HepG2 (cell line): Measurements from ENCODE around the gene SEZ6. TPM values are rescaled to one million over a fixed set of nuclear protein-coding genes. Genes with fewer than 3 reads are reported as not detected.
A peak's percentile ranks its signal among the peaks of the same experiment; 100 is the strongest.

Source experiments
- ATAC-seq: fragments of 200-7000 bp; cut with Tn5 transposase; 3 replicates; pipeline ENCODE4 v1.9.1; 2020; ENCODE audit warnings: mild to moderate bottlenecking, moderate library complexity
- BruUV-seq: library from RNA; stranded (reverse); fragments of 400-500 nt; replicated peaks from 2 replicates; lab custom pipeline; 2021; lab: Mats Ljungman, UMichigan
- CTCF ChIA-PET: fragments of 300-600 bp; formaldehyde crosslinking; extraction: SDS; loops from one replicate; lab custom pipeline; 2021; ENCODE audit warnings: low total read pairs, inconsistent platforms, low intra/inter-chr PET ratio; lab: Yijun Ruan, JAX
- POLR2A ChIA-PET: fragments of 350-600 bp; sonication (Branson Sonifier 250); formaldehyde crosslinking; loops from one replicate; lab custom pipeline; 2020; ENCODE audit warnings: antibody characterized with exemption, inconsistent platforms; lab: Yijun Ruan, JAX
- DNase-seq: peaks from one replicate; pipeline ENCODE4 v3.0.0-alpha.2; 2015; ENCODE audit warnings: low spot score
- FAIRE-seq: peaks from 3 replicates; lab custom pipeline; 2011; peaks lifted over from hg19 to GRCh38; lab: Jason Lieb, UNC
- H2AFZ ChIP-seq: one replicate; pipeline ENCODE4 v1.6.1; 2011; ENCODE audit warnings: low read length, inconsistent platforms
- H3K27ac ChIP-seq: fragments of 300-600 bp; 3 replicates; pipeline ENCODE4 v1.8.0; 2011; ENCODE audit warnings: mixed run types, mild to moderate bottlenecking, mixed read lengths, low read length, inconsistent platforms; ENCODE audit not compliant: insufficient read depth; ENCODE audit errors: extremely low read length
- H3K27me3 ChIP-seq, 2 experiments: fragments of 200-600 bp in 1 of 2; 2 replicates in 1 of 2; 3 replicates in 1 of 2; pipeline versions ENCODE4 v1.6.0 to v1.8.0; 2011; ENCODE audit warnings: low read length in 2 of 2, mild to moderate bottlenecking in 2 of 2, moderate library complexity in 2 of 2, inconsistent platforms in 1 of 2; ENCODE audit not compliant: insufficient read depth in 2 of 2, control insufficient read depth in 1 of 2
- H3K36me3 ChIP-seq, 2 experiments: fragments of 200-600 bp in 1 of 2; replicated peaks in 1 of 2; 2 replicates in 1 of 2; 3 replicates in 1 of 2; pipeline versions ENCODE4 v1.5.1 to v1.8.0; 2011; ENCODE audit warnings: low read length in 2 of 2, inconsistent platforms in 1 of 2; ENCODE audit not compliant: insufficient read depth in 2 of 2, control insufficient read depth in 1 of 2
- H3K4me1 ChIP-seq: 2 replicates; pipeline ENCODE4 v1.5.1; 2012; ENCODE audit warnings: low read length, inconsistent platforms; ENCODE audit not compliant: insufficient read depth
- H3K4me2 ChIP-seq: 2 replicates; pipeline ENCODE4 v1.6.0; 2011; ENCODE audit warnings: low read depth, low read length, inconsistent platforms
- H3K4me3 ChIP-seq, 3 experiments: fragments of 200-600 bp in 1 of 3; sonication (generic), shearing (Covaris generic) in 1 of 3; replicated peaks in 1 of 3; 2 replicates each; pipeline ENCODE4 v1.5.1; 2011 to 2016; ENCODE audit warnings: low read length in 3 of 3, inconsistent platforms in 2 of 3, low read depth in 2 of 3, mild to moderate bottlenecking in 2 of 3, control low read depth in 1 of 3, mixed read lengths in 1 of 3; ENCODE audit not compliant: insufficient read depth in 1 of 3
- H3K79me2 ChIP-seq: one replicate; pipeline ENCODE4 v1.6.1; 2011; ENCODE audit warnings: low read length, inconsistent platforms; ENCODE audit not compliant: insufficient read depth
- H3K9ac ChIP-seq: 2 replicates; pipeline ENCODE4 v1.6.0; 2011; ENCODE audit warnings: mild to moderate bottlenecking, low read depth, low read length, inconsistent platforms; ENCODE audit not compliant: insufficient read depth
- H3K9me3 ChIP-seq: 2 replicates; pipeline ENCODE4 v1.5.1; 2012; ENCODE audit warnings: mild to moderate bottlenecking, low read length
- H4K20me1 ChIP-seq: 2 replicates; pipeline ENCODE4 v1.6.0; 2011; ENCODE audit warnings: inconsistent platforms, mild to moderate bottlenecking, low read length, moderate library complexity; ENCODE audit not compliant: insufficient read depth
- ATF7 ChIP-seq, 2 experiments: fragments of 450-650 bp in 1 of 2; sonication (generic) in 1 of 2; formaldehyde crosslinking in 1 of 2; IDR thresholded peaks; 2 replicates each; pipeline versions ENCODE4 v1.4.0 to v1.6.1; 2016 to 2020; ENCODE audit warnings: antibody characterized with exemption in 1 of 2, mild to moderate bottlenecking in 1 of 2, missing genetic modification reagents in 1 of 2
- ETV5 ChIP-seq: IDR thresholded peaks from 2 replicates; pipeline ENCODE4 v1.6.1; 2018; ENCODE audit warnings: missing biosample characterization, missing genetic modification reagents, inconsistent platforms, borderline replicate concordance
- ISL2 ChIP-seq: sonication (generic); formaldehyde crosslinking; IDR thresholded peaks from 2 replicates; pipeline ENCODE4 v1.5.0; 2020; ENCODE audit warnings: missing genetic modification reagents
- MAX ChIP-seq: IDR thresholded peaks from 2 replicates; pipeline ENCODE4 v1.6.1; 2012; ENCODE audit warnings: inconsistent platforms
- PBX2 ChIP-seq: IDR thresholded peaks from 2 replicates; pipeline ENCODE4 v1.6.1; 2016; ENCODE audit warnings: control low read depth
- RBM22 ChIP-seq: fragments of 200-400 bp; formaldehyde crosslinking; optimal IDR thresholded peaks from 2 replicates; pipeline ENCODE3; 2017; ENCODE audit warnings: mild to moderate bottlenecking, low read length, moderate library complexity
- TEAD3 ChIP-seq: optimal IDR thresholded peaks from 2 replicates; pipeline ENCODE3; 2016; ENCODE audit warnings: borderline replicate concordance
- TP53 ChIP-seq: sonication (generic); formaldehyde crosslinking; conservative IDR thresholded peaks from 2 replicates; pipeline ENCODE4 v1.4.0; 2020; ENCODE audit warnings: missing genetic modification reagents
- ZNF207 ChIP-seq: fragments of 450-650 bp; IDR thresholded peaks from 2 replicates; pipeline ENCODE4 v1.6.1; 2016; ENCODE audit warnings: antibody characterized with exemption, borderline replicate concordance
- ZNF350 ChIP-seq: sonication (generic); formaldehyde crosslinking; IDR thresholded peaks from 2 replicates; pipeline ENCODE4 v1.4.0; 2020; ENCODE audit warnings: mild to moderate bottlenecking, low read depth, missing genetic modification reagents, borderline replicate concordance
- ZNF446 ChIP-seq: sonication (generic); formaldehyde crosslinking; IDR thresholded peaks from 2 replicates; pipeline ENCODE4 v1.5.0; 2020; ENCODE audit warnings: mild to moderate bottlenecking, missing genetic modification reagents
- ZNF577 ChIP-seq: sonication (generic); formaldehyde crosslinking; IDR thresholded peaks from 2 replicates; pipeline ENCODE4 v1.4.0; 2020; ENCODE audit warnings: mild to moderate bottlenecking, low read depth, missing genetic modification reagents, borderline replicate concordance
- ZNF850 ChIP-seq: sonication (generic); formaldehyde crosslinking; conservative IDR thresholded peaks from 2 replicates; pipeline ENCODE4 v1.9.0; 2021; ENCODE audit warnings: mild to moderate bottlenecking, missing genetic modification reagents
- ZSCAN9 ChIP-seq: IDR thresholded peaks from 2 replicates; pipeline ENCODE4 v1.6.1; 2016; ENCODE audit warnings: borderline replicate concordance
- WGBS: methylation state at CpG from one replicate; pipeline ENCODE4 v1.1.6; 2017; ENCODE audit warnings: low lambda C conversion rate; 5-methylcytosine and 5-hydroxymethylcytosine counted together
- in situ Hi-C: cut with HindIII; loops from 2 replicates; pipeline ENCODE4 v1.10.0; 2017; ENCODE audit warnings: low pct_unique_long_range_greater_than_20kb; ENCODE audit not compliant: extremely low pct_ligation_motif_present
- intact Hi-C: fragments of 100-400 bp; cut with micrococcal nuclease; formaldehyde crosslinking; loops from one replicate; pipeline ENCODE4 v1.10.0; 2022; ENCODE audit not compliant: unreplicated experiment
- polyA plus RNA-seq, 8 experiments: library from polyadenylated mRNA; depleted of rRNA in 3 of 8; stranded (reverse) in 7 of 8; unstranded in 1 of 8; fragments of >200 nt; fragmentation: Illumina TruSeq in 4 of 8; extraction: Trizol in 4 of 8; gene quantifications; 2 replicates each; pipeline versions ENCODE4 v1.2.1 to v1.2.3, GENCODE V29; 2011 to 2016; ENCODE audit warnings: low read depth in 4 of 8, missing spikeins in 1 of 8, mixed read lengths in 1 of 8; ENCODE audit not compliant: insufficient read depth in 1 of 8
- total RNA-seq, 5 experiments: library from RNA; depleted of rRNA; stranded (reverse); fragments of >200 nt; fragmentation: Illumina TruSeq; extraction: Trizol; gene quantifications; 2 replicates each; pipeline ENCODE4 v1.2.3, GENCODE V29; 2016; ENCODE audit warnings: low read depth in 1 of 5
- TF ChIP-seq, protein P1 (sequence below): sonication (generic); formaldehyde crosslinking; IDR thresholded peaks from 2 replicates; pipeline ENCODE4 v1.5.0; 2020; ENCODE audit warnings: missing genetic modification reagents
- TF ChIP-seq, protein P2 (sequence below): sonication (generic); formaldehyde crosslinking; IDR thresholded peaks from 2 replicates; pipeline ENCODE4 v1.4.0; 2020; ENCODE audit warnings: mild to moderate bottlenecking, missing genetic modification reagents
- TF ChIP-seq, protein P3 (sequence below): sonication (generic); formaldehyde crosslinking; IDR thresholded peaks from 2 replicates; pipeline ENCODE4 v1.5.0; 2020; ENCODE audit warnings: missing genetic modification reagents

SEZ6 gene
- total and polyA plus RNA-seq, 2 of the 13 experiments (the other 11 are each of a cell fraction or from before 2014, with no cell fraction given), result not detected

DNA sequence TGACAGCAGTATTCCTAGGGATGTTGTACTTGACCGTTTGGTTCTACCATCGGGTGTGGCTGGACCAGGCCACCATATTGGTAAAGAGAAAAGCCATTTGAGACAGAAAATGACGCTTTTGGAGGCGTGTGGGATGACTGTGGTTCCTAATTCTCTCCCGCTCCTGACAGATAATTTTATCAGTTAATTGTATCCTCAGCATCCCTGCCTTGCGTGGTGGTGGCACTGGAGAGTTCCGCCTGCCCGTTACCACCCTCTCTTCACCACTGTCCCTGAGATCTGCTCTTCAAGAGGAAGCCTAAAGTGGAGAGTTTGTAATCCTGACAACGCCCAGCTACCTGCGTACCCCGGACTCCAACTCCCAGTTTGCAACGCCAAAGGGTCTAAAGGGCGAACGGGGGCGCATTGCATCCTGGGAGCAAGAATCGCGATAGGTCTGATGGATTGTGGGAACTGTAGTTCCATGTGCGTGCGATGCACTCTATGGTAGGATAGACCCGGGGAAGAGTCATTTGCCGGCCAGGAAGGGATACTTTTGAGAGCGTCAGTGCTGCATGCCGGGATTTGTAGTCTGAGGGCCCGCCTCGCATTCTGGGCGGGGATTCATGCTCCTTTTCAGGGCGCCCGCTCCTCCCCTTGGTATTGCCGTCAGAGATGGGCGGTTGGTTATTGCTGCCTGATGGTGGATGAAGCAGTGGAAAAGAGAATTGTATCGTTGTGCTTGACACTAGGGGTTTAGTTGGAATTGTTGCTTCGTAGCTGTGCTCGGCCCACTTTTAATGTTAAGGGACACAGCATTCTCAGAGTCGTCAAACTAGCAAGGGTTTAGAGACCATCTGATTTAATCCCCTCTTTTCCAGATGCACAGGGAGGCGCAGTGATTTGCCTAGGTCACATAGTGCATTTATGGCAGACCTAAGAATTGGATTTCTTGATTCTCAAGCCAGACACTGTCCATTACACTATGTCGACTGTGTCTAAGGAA is 53.5 kb downstream of the SEZ6 start (continued):
- no peak for TF ChIP-seq ZNF446
- 0 out of 2 replicates have a peak, but pooled peaks have one; percentile 52 for TF ChIP-seq TP53 (CRISPR knock-in tag)

DNA sequence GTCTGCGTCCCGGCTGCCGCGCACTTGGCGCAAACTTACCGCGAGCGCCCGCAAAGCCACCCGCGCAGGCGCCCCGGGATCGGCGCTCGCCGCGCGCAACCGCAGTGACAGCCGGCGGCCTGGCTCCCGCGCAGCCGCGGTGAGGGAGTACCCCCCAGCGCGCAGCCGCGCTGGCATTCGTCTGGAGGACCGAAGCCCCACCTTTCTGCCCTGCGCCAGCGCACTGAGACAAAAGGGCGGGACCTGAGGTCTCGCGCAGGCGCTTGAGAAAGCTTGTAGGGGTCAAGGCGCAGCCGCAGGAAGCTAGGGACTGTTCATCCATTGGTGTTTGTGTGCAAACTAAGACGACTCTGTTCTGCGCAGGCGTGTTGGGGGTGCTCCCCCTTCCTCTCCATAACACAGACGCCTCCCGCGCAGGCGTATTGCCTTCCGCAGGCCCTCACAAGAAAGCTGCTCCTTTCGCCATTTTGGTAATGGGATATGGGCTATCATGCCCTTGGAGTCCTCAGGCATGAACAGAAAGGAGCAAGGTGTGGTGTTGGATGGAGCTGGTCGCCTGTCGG is 54.3 kb downstream of the SEZ6 start, which contains the start of gene PHF12:
TSS of gene PHF12 (minus strand) at position 91 of the 563 bp plus-strand sequence. CDS start 558 bp downstream, outside the sequence.
- Histone ChIP-seq H3K9me3 (no peaks in the 10 kb centered on the region), H3K4me1 (peaks cover 31% of the 10 kb centered on the region), H3K36me3 (no peaks in the 10 kb centered on the region), H3K4me2 (peak within 1 kb of the TSS; percentile 94), H3K9ac (peak within 1 kb of the TSS; percentile 93), H3K79me2 (peaks cover 43% of the 10 kb centered on the region), H3K27me3 (no peaks in the 10 kb centered on the region; a peak in 1 of 5 replicates), H3K4me3 (peak within 1 kb of the TSS; percentile 87 to 97 (median 96)), H2AFZ (no peak within 1 kb of the TSS), H4K20me1 (no peaks in the 10 kb centered on the region; the same call in 1 of the 2 replicates), H3K27ac (peak within 1 kb of the TSS; percentile 99)
- intact Hi-C loops (no loop called here), in situ Hi-C loops (no loop called here)
- FAIRE-seq, result no peak
- WGBS, result 0% methylated on average over 4 of the region's 51 CpGs
- peak; percentile 100 for DNase-seq
- peak; percentile 70 for ATAC-seq
- ChIA-PET POLR2A (interaction anchor here (0.6 to 4.4 kb wide), 22 partner anchors 10 to 616 kb away, joined by 3 to 57 read pairs (median 6); partner anchors contain the start of genes FAM222B, IFT20, MYO18A and NEK8), CTCF (no interaction called here)
- no TSS peak for BruUV-seq
- TF ChIP-seq, protein P1, sequence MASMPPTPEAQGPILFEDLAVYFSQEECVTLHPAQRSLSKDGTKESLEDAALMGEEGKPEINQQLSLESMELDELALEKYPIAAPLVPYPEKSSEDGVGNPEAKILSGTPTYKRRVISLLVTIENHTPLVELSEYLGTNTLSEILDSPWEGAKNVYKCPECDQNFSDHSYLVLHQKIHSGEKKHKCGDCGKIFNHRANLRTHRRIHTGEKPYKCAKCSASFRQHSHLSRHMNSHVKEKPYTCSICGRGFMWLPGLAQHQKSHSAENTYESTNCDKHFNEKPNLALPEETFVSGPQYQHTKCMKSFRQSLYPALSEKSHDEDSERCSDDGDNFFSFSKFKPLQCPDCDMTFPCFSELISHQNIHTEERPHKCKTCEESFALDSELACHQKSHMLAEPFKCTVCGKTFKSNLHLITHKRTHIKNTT, result no peak
- TF ChIP-seq ISL2 (CRISPR knock-in tag), result 0 out of 2 replicates have a peak, but pooled peaks have one; percentile 17
- no peak for TF ChIP-seq RBM22
- no peak for TF ChIP-seq ZSCAN9 (CRISPR knock-in tag)
- TF ChIP-seq ATF7 (IDR thresholded peaks at IDR 0.05), result no peak
- no peak for TF ChIP-seq ATF7 (CRISPR knock-in tag; IDR thresholded peaks at IDR 0.05)
- TF ChIP-seq ZNF577, result no peak
- no peak for TF ChIP-seq ZNF350 (CRISPR knock-in tag)
- no peak for TF ChIP-seq ZNF207
- no peak for TF ChIP-seq MAX
- no peak for TF ChIP-seq ETV5
- no peak for TF ChIP-seq TEAD3
- TF ChIP-seq, protein P2, sequence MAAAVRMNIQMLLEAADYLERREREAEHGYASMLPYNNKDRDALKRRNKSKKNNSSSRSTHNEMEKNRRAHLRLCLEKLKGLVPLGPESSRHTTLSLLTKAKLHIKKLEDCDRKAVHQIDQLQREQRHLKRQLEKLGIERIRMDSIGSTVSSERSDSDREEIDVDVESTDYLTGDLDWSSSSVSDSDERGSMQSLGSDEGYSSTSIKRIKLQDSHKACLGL (CRISPR knock-in tag), result no peak
- no peak for TF ChIP-seq PBX2 (CRISPR knock-in tag)
- no peak for TF ChIP-seq ZNF850 (CRISPR knock-in tag)
- TF ChIP-seq, protein P3, sequence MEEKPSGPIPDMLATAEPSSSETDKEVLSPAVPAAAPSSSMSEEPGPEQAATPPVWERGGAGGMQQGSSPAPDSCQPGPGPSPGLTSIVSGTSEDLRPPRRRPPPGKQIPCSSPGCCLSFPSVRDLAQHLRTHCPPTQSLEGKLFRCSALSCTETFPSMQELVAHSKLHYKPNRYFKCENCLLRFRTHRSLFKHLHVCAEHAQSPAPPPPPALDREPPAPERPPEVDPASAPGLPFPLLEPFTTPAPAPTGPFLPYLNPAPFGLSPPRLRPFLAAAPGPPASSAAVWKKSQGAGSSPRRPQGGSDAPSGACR (CRISPR knock-in tag), result no peak
